HepG2 (cell line): ENCODE results near the gene KANK3. TPM values are rescaled to one million over a fixed set of nuclear protein-coding genes. Genes with fewer than 3 reads are reported as not detected.

Experiments
- HBP1 ChIP-seq: IDR thresholded peaks from 2 replicates; pipeline ENCODE4 v1.6.1; 2016; ENCODE audit warnings: low read depth, control low read depth
- IKZF4 ChIP-seq: sonication (generic); formaldehyde crosslinking; IDR thresholded peaks from 2 replicates; pipeline ENCODE4 v1.5.1; 2020; ENCODE audit warnings: borderline replicate concordance, mild to moderate bottlenecking, low read depth, missing genetic modification reagents; ENCODE audit errors: not compliant biosample characterization
- TFDP1 ChIP-seq: IDR thresholded peaks from 2 replicates; pipeline ENCODE4 v1.6.1; 2016; ENCODE audit warnings: missing compliant biosample characterization, missing genetic modification reagents, borderline replicate concordance
- TFDP2 ChIP-seq: sonication (generic); formaldehyde crosslinking; IDR thresholded peaks from 2 replicates; pipeline ENCODE4 v1.4.0; 2020; ENCODE audit warnings: missing genetic modification reagents
- ZBTB14 ChIP-seq: sonication (generic); formaldehyde crosslinking; IDR thresholded peaks from 2 replicates; pipeline ENCODE4 v1.4.0; 2020; ENCODE audit warnings: missing genetic modification reagents
- ZNF776 ChIP-seq: sonication (generic); formaldehyde crosslinking; IDR thresholded peaks from 2 replicates; pipeline ENCODE4 v1.4.0; 2020; ENCODE audit warnings: mild to moderate bottlenecking, missing genetic modification reagents
- polyA plus RNA-seq, 8 experiments: library from polyadenylated mRNA; depleted of rRNA in 3 of 8; stranded (reverse) in 7 of 8; unstranded in 1 of 8; fragments of >200 nt; fragmentation: Illumina TruSeq in 4 of 8; extraction: Trizol in 4 of 8; gene quantifications; 2 replicates each; pipeline versions ENCODE4 v1.2.1 to v1.2.3, GENCODE V29; 2011 to 2016; ENCODE audit warnings: low read depth in 4 of 8, missing spikeins in 1 of 8, mixed read lengths in 1 of 8; ENCODE audit not compliant: insufficient read depth in 1 of 8
- total RNA-seq, 5 experiments: library from RNA; depleted of rRNA; stranded (reverse); fragments of >200 nt; fragmentation: Illumina TruSeq; extraction: Trizol; gene quantifications; 2 replicates each; pipeline ENCODE4 v1.2.3, GENCODE V29; 2016; ENCODE audit warnings: low read depth in 1 of 5

Gene KANK3
- total and polyA plus RNA-seq, 2 of the 13 experiments (the other 11 are each of a cell fraction or from before 2014, with no cell fraction given), result 0.15 to 0.20 TPM

- peak; percentile 31; the same call in 1 of the 2 replicates for TF ChIP-seq TFDP1 (CRISPR knock-in tag)
- peak; percentile 16; the same call in 1 of the 2 replicates for TF ChIP-seq ZNF776 (CRISPR knock-in tag)
- no peak for TF ChIP-seq TFDP2 (CRISPR knock-in tag)
- TF ChIP-seq ZBTB14 (CRISPR knock-in tag), result peak; percentile 86
- TF ChIP-seq HBP1 (CRISPR knock-in tag), result no peak
- TF ChIP-seq IKZF4 (CRISPR knock-in tag), result no peak
Observed at GRCh38 chr19:8334458-8335342, 8.4 kb downstream of the KANK3 start (continued).
